Measurements from ENCODE around the gene MYOF.

Gene MYOF

GRCh38 chr10:93281367-93281720 is 200.8 kb downstream of the MYOF start:
- DNase-seq (ENCODE audit: low read depth), result no peak
- H3K4me3 ChIP-seq (ENCODE audit: low read depth, low read length), result no peak overlapping the region

- DNase-seq (ENCODE audit: low read depth), result no peak
- H3K4me3 ChIP-seq (ENCODE audit: low read depth, low read length), result no peak overlapping the region
Observed at GRCh38 chr10:93280699-93281366, 201.3 kb downstream of the MYOF start.

GRCh38 chr10:93280121-93280698 is 201.9 kb downstream of the MYOF start:
- no peak for DNase-seq (ENCODE audit: low read depth)
- no peak overlapping the region for H3K4me3 ChIP-seq (ENCODE audit: low read depth, low read length)

GRCh38 chr10:93277360-93277759 is 204.8 kb downstream of the MYOF start:
- no peak for DNase-seq (ENCODE audit: low read depth)

GRCh38 chr10:93274419-93274818 is 207.7 kb downstream of the MYOF start:
- no peak overlapping the region for H3K4me3 ChIP-seq (ENCODE audit: low read depth, low read length)
- no peak for DNase-seq (ENCODE audit: low read depth)

More at GRCh38 chr10:93277360-93277759, 204.8 kb downstream of the MYOF start:
- H3K4me3 ChIP-seq (ENCODE audit: low read depth, low read length), result no peak overlapping the region

GRCh38 chr10:93272884-93273675 is 209.1 kb downstream of the MYOF start:
- H3K4me3 ChIP-seq (ENCODE audit: low read depth, low read length), result no peak overlapping the region
- no peak for DNase-seq (ENCODE audit: low read depth)

GRCh38 chr10:93271347-93271746 is 210.8 kb downstream of the MYOF start:
- no peak for DNase-seq (ENCODE audit: low read depth)
- no peak overlapping the region for H3K4me3 ChIP-seq (ENCODE audit: low read depth, low read length)

GRCh38 chr10:93269281-93269680 is 212.9 kb downstream of the MYOF start:
- H3K4me3 ChIP-seq (ENCODE audit: low read depth, low read length), result no peak overlapping the region
- no peak for DNase-seq (ENCODE audit: low read depth)

GRCh38 chr10:93268021-93268420 is 214.1 kb downstream of the MYOF start:
- DNase-seq (ENCODE audit: low read depth), result no peak

GRCh38 chr10:93267521-93267920 is 214.6 kb downstream of the MYOF start:
- no peak overlapping the region for H3K4me3 ChIP-seq (ENCODE audit: low read depth, low read length)
- DNase-seq (ENCODE audit: low read depth), result no peak

More at GRCh38 chr10:93268021-93268420, 214.1 kb downstream of the MYOF start:
- no peak overlapping the region for H3K4me3 ChIP-seq (ENCODE audit: low read depth, low read length)

GRCh38 chr10:93266858-93267257 is 215.3 kb downstream of the MYOF start:
- H3K4me3 ChIP-seq (ENCODE audit: low read depth, low read length), result no peak overlapping the region
- DNase-seq (ENCODE audit: low read depth), result no peak

GRCh38 chr10:93261961-93262610 is 220.0 kb downstream of the MYOF start:
- H3K4me3 ChIP-seq (ENCODE audit: low read depth, low read length), result no peak overlapping the region
- DNase-seq (ENCODE audit: low read depth), result no peak

GRCh38 chr10:93261089-93261488 is 221.0 kb downstream of the MYOF start:
- DNase-seq (ENCODE audit: low read depth), result no peak
- H3K4me3 ChIP-seq (ENCODE audit: low read depth, low read length), result no peak overlapping the region

GRCh38 chr10:93259126-93259525 is 223.0 kb downstream of the MYOF start:
- no peak overlapping the region for H3K4me3 ChIP-seq (ENCODE audit: low read depth, low read length)
- no peak for DNase-seq (ENCODE audit: low read depth)

Data from skeletal muscle cell (primary cell).